SK-N-MC (cell line): ENCODE data around the gene AKAP9.

ENCODE experiments used
- DNase-seq: peaks from one replicate; pipeline ENCODE4 v3.0.0-alpha.2; 2011; ENCODE audit warnings: low read depth, low spot score
- H3K27ac ChIP-seq: fragments of 200-600 bp; sonication (generic); 2 replicates; pipeline ENCODE4 v1.5.1; 2016; ENCODE audit warnings: mixed run types
- H3K36me3 ChIP-seq: fragments of 200-600 bp; sonication (generic); 2 replicates; pipeline ENCODE4 v1.6.1; 2017; ENCODE audit warnings: antibody characterized with exemption, low read length, mixed read lengths; ENCODE audit not compliant: insufficient read depth
- H3K4me3 ChIP-seq: fragments of 200-600 bp; sonication (generic); 2 replicates; pipeline ENCODE4 v1.5.1; 2016
- H3K9ac ChIP-seq: fragments of 200-600 bp; sonication (generic); 2 replicates; pipeline ENCODE4 v1.8.0; 2017; ENCODE audit warnings: mixed run types, mixed read lengths; ENCODE audit not compliant: insufficient read length
- H3K9me3 ChIP-seq: fragments of 200-600 bp; sonication (generic); 2 replicates; pipeline ENCODE4 v1.6.1; 2017; ENCODE audit warnings: low read depth, mild to moderate bottlenecking, antibody characterized with exemption, low read length, moderate library complexity, mixed read lengths
- EZH2 ChIP-seq: fragments of 200-600 bp; sonication (generic); IDR thresholded peaks from one replicate; pipeline ENCODE4 v1.6.1; 2017; ENCODE audit warnings: antibody characterized with exemption
- FOXP2 ChIP-seq: optimal IDR thresholded peaks from 2 replicates; pipeline ENCODE3; 2011; ENCODE audit warnings: mild to moderate bottlenecking, moderate library complexity; ENCODE audit not compliant: insufficient read depth; ENCODE audit errors: extremely low read length, control extremely low read depth
- POLR2AphosphoS5 ChIP-seq: IDR thresholded peaks from 2 replicates; pipeline ENCODE4 v1.6.1; 2012; ENCODE audit warnings: mild to moderate bottlenecking, low read depth, low read length, borderline replicate concordance

The AKAP9 gene

GRCh38 chr7:92042056-92042737, 101.5 kb downstream of the AKAP9 start:
- H3K9me3 ChIP-seq: no peaks in the 10 kb centered on the region
- no peak for DNase-seq
- TF ChIP-seq FOXP2 (no peak), EZH2 (no peak), POLR2AphosphoS5 (no peak)
- H3K36me3 ChIP-seq: peaks cover 57% of the 10 kb centered on the region
- no peak overlapping the region for H3K9ac ChIP-seq
- H3K4me3 ChIP-seq: no peak overlapping the region
- no peak overlapping the region for H3K27ac ChIP-seq

GRCh38 chr7:92043098-92043497, 102.4 kb downstream of the AKAP9 start:
- no peak overlapping the region for H3K27ac ChIP-seq

DNA sequence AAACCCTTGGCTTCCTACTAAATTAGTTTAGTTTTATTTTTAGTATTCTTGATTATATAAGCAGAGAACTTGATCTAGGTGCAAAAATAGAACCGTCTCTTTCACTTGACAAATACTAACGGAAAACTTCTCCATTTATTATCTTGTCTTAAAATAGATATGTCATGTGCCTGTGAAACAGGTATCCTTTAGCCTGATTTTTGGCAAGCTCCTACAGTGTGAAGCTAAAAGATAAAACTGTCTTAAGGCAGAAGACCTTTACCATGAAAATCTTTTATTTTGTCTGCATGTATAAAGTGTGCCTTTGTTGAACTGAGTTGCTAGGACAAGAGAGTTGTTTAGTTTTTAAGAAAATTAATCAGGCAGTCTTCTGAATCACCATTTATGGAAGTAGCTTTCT, 103.0 kb downstream of the AKAP9 start:
- H3K36me3 ChIP-seq: peaks cover 57% of the 10 kb centered on the region
- TF ChIP-seq EZH2 (no peak), POLR2AphosphoS5 (no peak), FOXP2 (no peak)
- peak overlapping the region; percentile 65 for H3K27ac ChIP-seq
- H3K9ac ChIP-seq: peak overlapping the region; percentile 40
- no peaks in the 10 kb centered on the region for H3K9me3 ChIP-seq
- DNase-seq: no peak
- H3K4me3 ChIP-seq: no peak overlapping the region

More at GRCh38 chr7:92043098-92043497, 102.4 kb downstream of the AKAP9 start:
- no peak for TF ChIP-seq FOXP2
- TF ChIP-seq EZH2: no peak
- no peak for TF ChIP-seq POLR2AphosphoS5
- no peak overlapping the region for H3K4me3 ChIP-seq
- H3K9me3 ChIP-seq: no peaks in the 10 kb centered on the region
- peaks cover 56% of the 10 kb centered on the region for H3K36me3 ChIP-seq
- no peak overlapping the region for H3K9ac ChIP-seq
- DNase-seq: no peak

DNA sequence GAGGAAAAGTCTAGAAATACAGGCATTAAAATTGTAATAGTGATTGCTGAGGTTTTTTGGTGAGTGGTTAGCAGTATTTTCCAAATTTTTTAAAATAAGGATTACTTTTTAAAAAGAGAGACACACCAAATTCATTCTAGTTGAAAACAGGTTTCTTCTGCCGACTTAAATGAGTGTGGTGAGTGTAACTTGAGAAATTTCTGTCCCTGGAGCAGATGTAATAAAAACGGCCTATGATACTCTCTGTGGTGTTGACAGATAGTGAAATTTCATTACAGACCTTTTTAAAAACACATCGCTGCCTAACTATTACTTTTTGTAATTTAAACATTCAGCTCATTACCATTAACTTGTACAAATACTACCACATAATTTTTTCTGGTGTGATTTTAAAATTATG, 103.5 kb downstream of the AKAP9 start:
- DNase-seq: no peak
- TF ChIP-seq POLR2AphosphoS5: no peak
- TF ChIP-seq FOXP2: no peak
- TF ChIP-seq EZH2: no peak
- Histone ChIP-seq H3K27ac (peak overlapping the region; percentile 65), H3K9ac (peak overlapping the region; percentile 40), H3K9me3 (no peaks in the 10 kb centered on the region), H3K4me3 (no peak overlapping the region), H3K36me3 (peaks cover 57% of the 10 kb centered on the region)

- Histone ChIP-seq H3K9ac (no peak overlapping the region), H3K27ac (no peak overlapping the region), H3K4me3 (no peak overlapping the region), H3K9me3 (no peaks in the 10 kb centered on the region), H3K36me3 (peaks cover 60% of the 10 kb centered on the region)
- DNase-seq: no peak
- no peak for TF ChIP-seq POLR2AphosphoS5
- TF ChIP-seq FOXP2: no peak
Observed at GRCh38 chr7:92044940-92045339, 104.3 kb downstream of the AKAP9 start.

- Histone ChIP-seq H3K36me3 (peaks cover 33% of the 10 kb centered on the region), H3K27ac (no peak overlapping the region), H3K9me3 (no peaks in the 10 kb centered on the region), H3K9ac (no peak overlapping the region), H3K4me3 (no peak overlapping the region)
- DNase-seq: no peak
- TF ChIP-seq EZH2: no peak
- no peak for TF ChIP-seq POLR2AphosphoS5
- no peak for TF ChIP-seq FOXP2
Observed at GRCh38 chr7:92051655-92052054, 111.0 kb downstream of the AKAP9 start.

- Histone ChIP-seq H3K4me3 (no peak overlapping the region), H3K9ac (no peak overlapping the region)
- TF ChIP-seq EZH2 (no peak), POLR2AphosphoS5 (no peak), FOXP2 (no peak)
Observed at GRCh38 chr7:92052159-92052558, 111.5 kb downstream of the AKAP9 start.

DNA sequence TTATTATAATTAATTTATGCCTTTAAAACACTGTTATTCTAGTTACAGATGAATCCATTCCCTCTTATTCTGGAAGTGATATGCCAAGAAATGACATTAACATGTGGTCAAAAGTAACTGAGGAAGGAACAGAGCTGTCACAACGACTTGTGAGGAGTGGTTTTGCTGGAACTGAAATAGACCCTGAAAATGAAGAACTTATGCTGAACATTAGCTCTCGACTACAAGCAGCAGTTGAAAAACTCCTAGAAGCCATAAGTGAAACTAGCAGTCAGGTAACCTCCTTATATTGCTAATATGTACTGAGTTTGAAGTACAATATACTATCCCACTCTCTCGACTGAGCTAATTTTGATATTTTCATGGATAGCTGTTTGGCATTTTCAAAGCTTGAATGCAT, 112.0 kb downstream of the AKAP9 start:
- H3K9ac ChIP-seq: no peak overlapping the region
- no peak overlapping the region for H3K4me3 ChIP-seq
- no peak for DNase-seq
- no peaks in the 10 kb centered on the region for H3K9me3 ChIP-seq
- TF ChIP-seq POLR2AphosphoS5 (no peak), FOXP2 (no peak), EZH2 (no peak)
- no peak overlapping the region for H3K27ac ChIP-seq
- peaks cover 26% of the 10 kb centered on the region for H3K36me3 ChIP-seq

More at GRCh38 chr7:92052159-92052558, 111.5 kb downstream of the AKAP9 start:
- Histone ChIP-seq H3K27ac (no peak overlapping the region), H3K9me3 (no peaks in the 10 kb centered on the region), H3K36me3 (peaks cover 29% of the 10 kb centered on the region)
- no peak for DNase-seq

DNA sequence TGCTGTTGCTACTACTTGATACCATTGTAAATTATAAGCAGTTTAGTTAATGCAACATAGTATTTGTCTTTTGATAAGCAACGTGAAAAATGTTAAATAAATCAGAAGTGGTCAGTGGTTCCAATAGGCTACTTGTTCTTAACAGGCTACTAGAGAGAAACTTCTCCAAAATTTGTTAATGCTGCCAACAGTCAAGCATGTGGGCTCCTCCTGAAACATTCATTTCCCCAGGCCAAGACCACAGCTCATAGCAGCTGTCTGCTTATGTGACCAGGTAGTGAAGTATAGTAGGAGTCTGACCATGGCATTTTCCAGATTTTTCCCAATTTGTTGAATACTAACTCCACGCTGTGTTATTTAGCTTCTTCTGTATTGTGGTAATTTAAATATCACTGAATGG, 112.7 kb downstream of the AKAP9 start:
- DNase-seq: no peak
- H3K9ac ChIP-seq: no peak overlapping the region
- no peak overlapping the region for H3K27ac ChIP-seq
- peaks cover 23% of the 10 kb centered on the region for H3K36me3 ChIP-seq
- H3K4me3 ChIP-seq: no peak overlapping the region
- no peaks in the 10 kb centered on the region for H3K9me3 ChIP-seq
- TF ChIP-seq POLR2AphosphoS5: no peak
- no peak for TF ChIP-seq FOXP2
- TF ChIP-seq EZH2: no peak
